ENCODE data around the gene SNPH.

The SNPH gene

GRCh38 chr20:1307571-1307971 lies 41.5 kb downstream of the SNPH start:
- FAIRE-seq, result no peak

DNA sequence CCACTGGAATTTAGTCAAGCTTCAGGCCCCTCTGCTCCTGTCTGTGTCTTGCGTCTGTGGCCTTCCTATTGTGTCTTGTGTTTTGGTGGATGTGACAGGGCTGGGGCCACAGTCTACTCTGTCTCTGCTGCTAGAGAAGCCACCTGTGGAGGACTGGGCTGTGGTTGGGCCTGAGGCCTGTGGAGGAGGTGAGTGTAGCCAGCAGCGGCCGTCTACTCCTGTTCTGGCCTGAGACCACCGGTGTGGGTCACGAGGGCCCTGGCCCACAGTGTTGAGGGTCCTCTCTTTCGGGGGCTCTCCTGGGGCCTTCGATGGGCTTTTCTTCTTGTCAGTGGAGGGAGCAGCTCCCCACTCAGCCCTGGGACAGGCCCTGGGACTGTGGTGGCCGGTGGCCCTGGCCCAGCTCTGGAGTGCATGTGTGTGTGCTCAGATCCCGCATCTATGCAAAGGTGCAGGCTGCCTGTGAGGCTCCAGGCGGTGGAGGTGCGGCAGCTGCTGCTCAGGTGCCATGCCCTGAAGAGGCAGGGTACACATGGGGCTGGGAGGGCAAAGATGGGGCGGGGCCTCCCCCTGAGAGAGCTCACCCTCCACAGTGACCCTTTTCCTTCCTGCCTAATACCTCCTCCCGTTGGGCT lies 42.1 kb downstream of the SNPH start:
- FAIRE-seq, result no peak

GRCh38 chr20:1308702-1309095 lies 42.6 kb downstream of the SNPH start:
- FAIRE-seq, result no peak

- no peak for FAIRE-seq
Measured at GRCh38 chr20:1309439-1309847, 43.3 kb downstream of the SNPH start.

- no peak for FAIRE-seq
Measured at GRCh38 chr20:1310071-1310470, 44.0 kb downstream of the SNPH start.

- FAIRE-seq, result no peak
Measured at GRCh38 chr20:1310506-1311190, 44.6 kb downstream of the SNPH start.

GRCh38 chr20:1312308-1312707 lies 46.2 kb downstream of the SNPH start:
- no peak for FAIRE-seq

DNA sequence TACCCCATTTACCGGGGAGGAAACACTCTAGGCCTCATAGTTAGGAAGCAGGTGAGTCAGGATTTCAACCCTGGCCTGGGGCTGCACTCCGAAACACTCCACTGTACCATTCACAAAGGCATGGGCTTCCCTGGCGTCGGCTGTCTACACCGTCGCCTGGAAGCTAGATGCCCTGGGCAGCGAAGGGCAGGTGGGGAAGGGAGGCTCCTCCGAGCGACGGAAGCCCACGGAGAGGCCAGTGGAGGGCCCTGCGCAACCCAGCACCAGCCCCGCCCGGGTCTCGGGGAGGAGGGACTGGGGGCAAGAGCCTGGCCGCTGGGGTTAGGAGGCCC lies 46.8 kb downstream of the SNPH start:
- FAIRE-seq, result no peak

GRCh38 chr20:1313236-1313964 lies 47.3 kb downstream of the SNPH start:
- FAIRE-seq, result no peak

DNA sequence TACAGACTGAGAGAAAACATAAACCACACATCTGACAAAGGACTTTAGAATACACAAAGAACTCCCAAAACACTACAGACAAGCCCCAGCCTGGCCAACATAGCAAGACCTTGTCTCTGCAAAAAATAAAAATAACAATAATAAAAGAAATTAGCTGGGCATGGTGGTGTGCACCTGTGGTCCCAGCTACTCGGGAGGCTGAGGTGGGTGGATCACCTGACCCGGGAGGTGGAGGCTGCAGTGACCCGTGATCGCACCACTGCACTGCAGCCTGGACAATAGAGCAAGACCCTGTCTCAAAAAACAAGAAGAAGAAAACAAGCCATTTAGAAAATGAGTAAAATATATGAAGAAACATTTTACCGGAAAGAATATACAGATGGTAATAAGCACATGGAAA lies 49.7 kb downstream of the SNPH start:
- no peak for FAIRE-seq

DNA sequence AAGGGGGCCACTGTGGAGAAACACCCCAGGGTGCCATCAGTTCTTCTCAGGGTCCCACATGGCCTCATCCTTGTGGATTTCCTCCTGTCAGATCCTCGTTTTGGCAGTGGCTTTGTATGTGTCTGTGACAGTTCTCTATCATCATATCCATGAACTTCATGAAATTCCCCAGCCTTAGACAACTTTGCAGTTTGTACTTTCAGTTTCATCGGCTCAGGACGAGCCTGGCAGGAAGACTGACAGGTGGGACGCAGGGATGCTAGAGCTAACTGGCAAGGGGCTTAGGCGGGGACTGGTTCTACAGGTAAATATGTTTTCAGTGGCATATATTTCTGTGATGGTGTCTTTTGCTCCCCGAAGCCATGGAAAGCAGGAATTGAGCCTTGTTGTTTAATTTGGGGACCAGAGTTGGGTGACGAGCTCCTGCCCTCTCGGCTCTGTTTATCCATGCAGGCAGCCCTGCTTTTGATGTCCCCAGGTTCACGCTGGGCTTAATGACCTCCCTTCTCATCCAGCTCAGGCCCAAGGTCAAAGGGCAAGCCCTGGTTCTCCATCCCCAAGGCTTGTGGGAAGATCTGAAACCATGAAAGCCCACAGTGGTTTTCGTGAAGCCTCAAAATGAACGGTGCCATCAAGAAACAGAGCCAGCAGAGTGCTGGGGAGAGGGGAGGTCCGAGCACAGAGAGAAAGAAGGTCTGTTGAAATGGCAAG lies 51.6 kb downstream of the SNPH start:
- no peak for FAIRE-seq

DNA sequence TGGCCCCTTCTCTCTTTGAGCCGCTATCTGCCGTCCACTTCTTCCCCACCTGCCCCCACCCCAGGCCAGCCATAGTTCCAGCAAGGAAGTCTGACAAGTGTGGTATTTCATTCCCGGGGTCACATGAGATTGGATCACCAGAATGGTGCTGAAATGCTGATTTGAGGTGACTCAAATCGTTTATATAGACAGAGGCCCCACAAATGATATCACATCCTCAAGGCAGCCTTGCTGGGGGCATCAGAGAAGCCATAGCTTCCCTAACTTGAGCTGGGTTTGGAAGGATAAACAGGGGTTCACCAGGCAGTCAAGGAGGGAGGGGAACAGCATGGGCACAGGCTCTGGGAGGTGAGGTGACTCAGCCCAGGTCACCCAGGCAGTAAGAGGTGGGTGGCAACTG lies 53.0 kb downstream of the SNPH start:
- FAIRE-seq, result no peak

DNA sequence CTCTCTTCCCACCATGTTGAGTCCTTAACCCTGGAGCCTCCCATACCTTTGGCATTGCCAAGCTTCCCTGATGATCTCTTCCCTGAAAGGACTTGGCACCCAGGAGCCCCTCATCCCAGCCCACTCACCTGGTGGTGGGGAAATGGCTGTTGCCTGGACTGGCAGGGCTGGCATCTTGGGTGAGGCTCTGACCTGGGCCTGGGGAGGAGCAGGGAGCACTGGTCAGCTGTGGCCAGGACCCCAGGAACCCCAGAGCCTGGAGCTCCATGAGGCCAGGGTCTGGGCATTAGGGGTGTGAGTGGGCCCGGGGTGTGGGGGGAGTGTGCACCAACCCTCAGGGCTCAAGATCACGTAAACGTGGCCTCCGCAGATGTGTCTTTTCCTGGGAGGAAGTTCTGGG lies 53.4 kb downstream of the SNPH start:
- FAIRE-seq, result no peak

DNA sequence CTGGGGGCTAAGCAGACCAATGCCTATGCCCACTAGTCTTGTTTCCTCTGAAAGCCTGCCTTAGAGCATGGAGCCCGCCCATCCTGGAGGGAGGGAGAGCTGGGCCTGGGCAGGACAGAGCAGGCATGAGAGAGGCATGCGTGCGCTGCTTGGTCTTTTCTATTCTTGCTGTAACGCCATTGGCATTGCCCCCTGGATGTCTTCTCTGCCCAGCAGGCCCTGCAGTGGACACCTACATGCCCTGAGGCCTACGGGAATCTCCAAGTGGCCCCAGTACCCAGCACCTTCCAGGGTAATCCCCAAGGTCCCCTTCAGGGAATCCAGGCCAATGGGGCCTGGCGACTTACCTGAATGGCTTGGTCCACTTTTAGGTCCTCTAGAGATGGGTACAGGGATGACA lies 53.9 kb downstream of the SNPH start:
- FAIRE-seq, result no peak

GRCh38 chr20:1320902-1321653 lies 55.0 kb downstream of the SNPH start:
- no peak for FAIRE-seq

GRCh38 chr20:1321654-1321939 lies 55.5 kb downstream of the SNPH start:
- no peak for FAIRE-seq

- no peak for FAIRE-seq
Measured at GRCh38 chr20:1322511-1323245, 56.6 kb downstream of the SNPH start.

- FAIRE-seq, result no peak
Measured at GRCh38 chr20:1323256-1323655, 57.2 kb downstream of the SNPH start.

GRCh38 chr20:1323830-1324597 lies 57.9 kb downstream of the SNPH start:
- no peak for FAIRE-seq

DNA sequence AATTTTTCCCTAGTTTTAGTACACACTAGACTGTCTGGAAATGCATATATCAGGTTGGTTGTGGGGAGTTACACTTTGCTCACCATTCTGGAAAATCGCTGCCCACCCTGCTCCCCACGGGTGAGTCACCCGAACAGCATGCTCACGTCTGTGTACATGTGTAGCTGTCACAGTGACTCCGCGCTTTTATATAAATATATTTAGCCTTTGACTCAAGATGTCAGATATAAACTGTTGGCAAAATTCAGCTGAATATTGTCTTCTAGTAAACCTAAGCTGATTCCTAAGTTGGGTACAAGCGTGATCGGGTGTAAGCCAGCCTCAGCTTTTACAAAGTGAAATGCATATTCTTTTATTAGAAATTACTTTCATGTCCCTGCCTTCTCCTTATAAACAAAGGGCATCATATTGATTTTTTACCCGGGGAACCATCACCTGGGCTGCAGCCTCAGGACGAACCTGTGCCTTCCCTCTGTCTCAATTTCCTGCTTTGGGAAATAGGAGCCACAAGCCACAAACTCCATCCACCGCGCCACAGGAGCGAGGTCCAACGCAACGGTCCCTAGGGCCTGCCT lies 58.6 kb downstream of the SNPH start:
- FAIRE-seq, result no peak
